OCI-LY1 (cell line): ENCODE measurements around the gene APPBP2.

Experiments used
- H2AFZ ChIP-seq: fragments of 200-600 bp; sonication (generic), shearing (Covaris generic); 2 replicates; pipeline ENCODE4 v1.6.0; 2014; ENCODE audit warnings: antibody characterized with exemption, mild to moderate bottlenecking, low read length
- H3F3A ChIP-seq: fragments of 200-600 bp; sonication (generic), shearing (Covaris generic); 2 replicates; pipeline ENCODE4 v1.6.0; 2014; ENCODE audit warnings: mild to moderate bottlenecking, antibody characterized with exemption, low read length, moderate library complexity; ENCODE audit not compliant: insufficient read depth
- H3K27ac ChIP-seq: fragments of 200-600 bp; sonication (generic); 2 replicates; pipeline ENCODE4 v1.5.1; 2014; ENCODE audit warnings: low read length, mixed run types, mild to moderate bottlenecking, low read depth; ENCODE audit not compliant: poor library complexity, severe bottlenecking
- H3K27me3 ChIP-seq: fragments of 200-600 bp; sonication (generic); 2 replicates; pipeline ENCODE4 v1.6.0; 2014; ENCODE audit warnings: antibody characterized with exemption, mild to moderate bottlenecking, low read length, moderate library complexity; ENCODE audit not compliant: insufficient read depth
- H3K36me3 ChIP-seq: fragments of 200-600 bp; sonication (generic); 2 replicates; pipeline ENCODE4 v1.6.1; 2014; ENCODE audit warnings: mild to moderate bottlenecking, antibody characterized with exemption, low read length, moderate library complexity, mixed read lengths; ENCODE audit not compliant: insufficient read depth
- H3K4me1 ChIP-seq: fragments of 200-600 bp; sonication (generic); 2 replicates; pipeline ENCODE4 v1.5.1; 2014; ENCODE audit warnings: mild to moderate bottlenecking, low read length, moderate library complexity; ENCODE audit not compliant: insufficient read depth, severe bottlenecking
- H3K4me2 ChIP-seq: fragments of 200-600 bp; sonication (generic), shearing (Covaris generic); 2 replicates; pipeline ENCODE4 v1.6.1; 2014; ENCODE audit warnings: low read length
- H3K4me3 ChIP-seq: fragments of 200-600 bp; sonication (generic); 2 replicates; pipeline ENCODE4 v1.5.1; 2014; ENCODE audit warnings: low read length, low read depth, mild to moderate bottlenecking, mixed read lengths; ENCODE audit not compliant: poor library complexity, severe bottlenecking
- H3K79me2 ChIP-seq: fragments of 200-600 bp; shearing (Covaris generic); 2 replicates; pipeline ENCODE4 v1.6.1; 2016; ENCODE audit warnings: mixed run types, low read length, mixed read lengths; ENCODE audit not compliant: insufficient read depth
- H3K9ac ChIP-seq: fragments of 200-600 bp; sonication (generic), shearing (Covaris generic); 2 replicates; pipeline ENCODE4 v1.6.1; 2014; ENCODE audit warnings: mild to moderate bottlenecking, low read length, mixed read lengths
- H3K9me2 ChIP-seq: fragments of 200-600 bp; sonication (generic), shearing (Covaris generic); 2 replicates; pipeline ENCODE4 v1.6.1; 2014; ENCODE audit warnings: low read depth, mild to moderate bottlenecking, low read length, mixed read lengths
- H3K9me3 ChIP-seq: fragments of 200-600 bp; shearing (Covaris generic); 2 replicates; pipeline ENCODE4 v1.6.1; 2014; ENCODE audit warnings: low read length, mixed read lengths
- H4K20me1 ChIP-seq: fragments of 200-600 bp; sonication (generic), shearing (Covaris generic); 2 replicates; pipeline ENCODE4 v1.6.0; 2016; ENCODE audit warnings: mild to moderate bottlenecking, low read length; ENCODE audit not compliant: insufficient read depth
- EZH2 ChIP-seq: fragments of 200-600 bp; sonication (generic), shearing (Covaris generic); IDR thresholded peaks from 2 replicates; pipeline ENCODE4 v1.8.0; 2017; ENCODE audit warnings: borderline replicate concordance, mixed run types, mild to moderate bottlenecking, antibody characterized with exemption, low read length, moderate library complexity, mixed read lengths
- TF ChIP-seq, protein P1 (sequence below): fragments of 200-600 bp; sonication (generic), shearing (Covaris generic); IDR thresholded peaks from 2 replicates; pipeline ENCODE4 v1.5.1; 2017; ENCODE audit warnings: mild to moderate bottlenecking, antibody characterized with exemption, low read length, moderate library complexity, mixed read lengths

APPBP2 gene

GRCh38 chr17:60464343-60464742, 61.7 kb downstream of the APPBP2 start:
- H3K9me3 ChIP-seq: no peaks in the 10 kb centered on the region
- H3F3A ChIP-seq: no peaks in the 10 kb centered on the region
- no peak overlapping the region for H3K9ac ChIP-seq
- TF ChIP-seq, protein P1, sequence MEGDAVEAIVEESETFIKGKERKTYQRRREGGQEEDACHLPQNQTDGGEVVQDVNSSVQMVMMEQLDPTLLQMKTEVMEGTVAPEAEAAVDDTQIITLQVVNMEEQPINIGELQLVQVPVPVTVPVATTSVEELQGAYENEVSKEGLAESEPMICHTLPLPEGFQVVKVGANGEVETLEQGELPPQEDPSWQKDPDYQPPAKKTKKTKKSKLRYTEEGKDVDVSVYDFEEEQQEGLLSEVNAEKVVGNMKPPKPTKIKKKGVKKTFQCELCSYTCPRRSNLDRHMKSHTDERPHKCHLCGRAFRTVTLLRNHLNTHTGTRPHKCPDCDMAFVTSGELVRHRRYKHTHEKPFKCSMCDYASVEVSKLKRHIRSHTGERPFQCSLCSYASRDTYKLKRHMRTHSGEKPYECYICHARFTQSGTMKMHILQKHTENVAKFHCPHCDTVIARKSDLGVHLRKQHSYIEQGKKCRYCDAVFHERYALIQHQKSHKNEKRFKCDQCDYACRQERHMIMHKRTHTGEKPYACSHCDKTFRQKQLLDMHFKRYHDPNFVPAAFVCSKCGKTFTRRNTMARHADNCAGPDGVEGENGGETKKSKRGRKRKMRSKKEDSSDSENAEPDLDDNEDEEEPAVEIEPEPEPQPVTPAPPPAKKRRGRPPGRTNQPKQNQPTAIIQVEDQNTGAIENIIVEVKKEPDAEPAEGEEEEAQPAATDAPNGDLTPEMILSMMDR: no peak
- no peak for TF ChIP-seq EZH2
- H4K20me1 ChIP-seq: no peaks in the 10 kb centered on the region
- no peak overlapping the region for H3K27ac ChIP-seq
- no peaks in the 10 kb centered on the region for H3K79me2 ChIP-seq
- no peak overlapping the region for H2AFZ ChIP-seq
- H3K4me2 ChIP-seq: no peak overlapping the region
- H3K4me3 ChIP-seq: no peak overlapping the region
- H3K4me1 ChIP-seq: no peaks in the 10 kb centered on the region
- peaks cover 68% of the 10 kb centered on the region for H3K36me3 ChIP-seq
- H3K9me2 ChIP-seq: no peaks in the 10 kb centered on the region
- H3K27me3 ChIP-seq: no peaks in the 10 kb centered on the region

DNA sequence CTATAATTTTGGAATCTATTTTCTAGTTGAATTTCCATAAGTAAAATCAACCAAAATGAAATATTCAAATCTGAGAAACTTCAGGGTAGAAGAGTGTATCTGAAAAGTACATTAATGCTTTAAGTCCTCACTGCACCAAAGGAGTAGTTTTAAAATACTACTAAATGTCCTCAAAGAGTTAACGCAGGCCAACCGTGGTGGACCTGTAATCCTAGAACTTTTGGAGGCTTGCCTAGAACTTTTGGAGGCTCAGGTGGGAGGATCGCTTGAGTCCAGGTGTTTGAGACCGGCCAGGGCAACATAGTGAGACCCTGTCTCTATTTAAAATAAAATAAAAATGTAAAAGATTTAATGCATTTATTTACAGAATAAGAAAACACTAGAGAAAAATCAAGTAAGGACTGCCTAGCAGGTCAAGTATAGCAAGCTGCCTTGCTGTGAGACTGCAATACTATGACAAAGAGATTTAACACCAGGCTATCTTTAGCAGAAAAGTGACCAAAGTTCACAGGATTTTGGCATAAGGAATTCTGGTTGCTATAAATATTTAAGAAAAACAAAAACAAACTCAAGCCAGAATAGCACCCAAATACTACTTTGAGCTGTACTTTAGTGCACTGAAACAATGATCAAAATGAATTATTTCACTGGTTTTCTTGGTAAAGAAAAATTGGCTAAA, 62.7 kb downstream of the APPBP2 start:
- Histone ChIP-seq H2AFZ (no peak overlapping the region), H3F3A (no peaks in the 10 kb centered on the region), H3K4me2 (no peak overlapping the region), H3K36me3 (peaks cover 71% of the 10 kb centered on the region), H3K9me2 (no peaks in the 10 kb centered on the region), H3K9me3 (no peaks in the 10 kb centered on the region), H3K4me1 (no peaks in the 10 kb centered on the region), H3K4me3 (no peak overlapping the region), H4K20me1 (no peaks in the 10 kb centered on the region), H3K27me3 (no peaks in the 10 kb centered on the region), H3K27ac (no peak overlapping the region), H3K9ac (no peak overlapping the region), H3K79me2 (no peaks in the 10 kb centered on the region)
- no peak for TF ChIP-seq EZH2
- TF ChIP-seq, protein P1: no peak

GRCh38 chr17:60461584-60461983, 64.5 kb downstream of the APPBP2 start:
- Histone ChIP-seq H3K27me3 (no peaks in the 10 kb centered on the region), H3K27ac (no peak overlapping the region), H3K36me3 (peaks cover 86% of the 10 kb centered on the region), H3K9me2 (no peaks in the 10 kb centered on the region), H3F3A (no peaks in the 10 kb centered on the region), H3K4me2 (no peak overlapping the region), H4K20me1 (no peaks in the 10 kb centered on the region), H3K79me2 (no peaks in the 10 kb centered on the region), H3K9ac (no peak overlapping the region), H3K4me1 (no peaks in the 10 kb centered on the region), H3K9me3 (0 out of 2 replicates have a peak, but pooled peaks cover 3% of the 10 kb centered on the region), H2AFZ (no peak overlapping the region), H3K4me3 (no peak overlapping the region)
- no peak for TF ChIP-seq EZH2
- TF ChIP-seq, protein P1: no peak
